GM21576 (cell line): ENCODE measurements around the gene ESYT3.
"Not testable (repeated sequence)": the region's sequence is repeated elsewhere in the genome, so short reads cannot be mapped to it uniquely, and the experiment has no call there.

Experiments used
- ATAC-seq: cut with Tn5 transposase; IDR thresholded peaks from one replicate; pipeline ENCODE4 v1.9.1; 2021; ENCODE audit warnings: mild to moderate bottlenecking, moderate library complexity; ENCODE audit not compliant: unreplicated experiment

The ESYT3 gene

GRCh38 chr3:138442433-138442832 is 8.0 kb downstream of the ESYT3 start:
- no peak for ATAC-seq

GRCh38 chr3:138443091-138443490 is 8.7 kb downstream of the ESYT3 start:
- no peak for ATAC-seq

- no peak for ATAC-seq
Observed at GRCh38 chr3:138443521-138444503, 9.4 kb downstream of the ESYT3 start.

- ATAC-seq, result no peak
Observed at GRCh38 chr3:138445236-138445635, 10.8 kb downstream of the ESYT3 start.

GRCh38 chr3:138445654-138446053 is 11.2 kb downstream of the ESYT3 start:
- ATAC-seq, result no peak

- ATAC-seq, result no peak
Observed at GRCh38 chr3:138448631-138449030, 14.2 kb downstream of the ESYT3 start.

- ATAC-seq, result no peak
Observed at GRCh38 chr3:138449490-138449889, 15.1 kb downstream of the ESYT3 start.

GRCh38 chr3:138450181-138450580 is 15.8 kb downstream of the ESYT3 start:
- ATAC-seq, result no peak

- no peak for ATAC-seq
Observed at GRCh38 chr3:138450704-138451424, 16.4 kb downstream of the ESYT3 start.

- no peak for ATAC-seq
Observed at GRCh38 chr3:138451595-138452162, 17.3 kb downstream of the ESYT3 start.

- no peak for ATAC-seq
Observed at GRCh38 chr3:138452436-138452835, 18.0 kb downstream of the ESYT3 start.

- not testable (repeated sequence) for ATAC-seq
Observed at GRCh38 chr3:138453940-138454339, 19.5 kb downstream of the ESYT3 start.

- ATAC-seq, result no peak
Observed at GRCh38 chr3:138455801-138456716, 21.6 kb downstream of the ESYT3 start.

GRCh38 chr3:138456961-138457862 is 22.8 kb downstream of the ESYT3 start:
- no peak for ATAC-seq

- no peak for ATAC-seq
Observed at GRCh38 chr3:138457863-138458735, 23.7 kb downstream of the ESYT3 start.

- no peak for ATAC-seq
Observed at GRCh38 chr3:138458774-138459499, 24.5 kb downstream of the ESYT3 start.

- ATAC-seq, result no peak
Observed at GRCh38 chr3:138459619-138460535, 25.5 kb downstream of the ESYT3 start.
